ENCODE data around the gene PLAGL1. TPM values are rescaled to one million over a fixed set of nuclear protein-coding genes. Genes with fewer than 3 reads are reported as not detected.

The PLAGL1 gene
- total RNA-seq, 1 donor from 2014 or later = 103 TPM

GRCh38 chr6:143992285-143992684 lies 15.8 kb downstream of the PLAGL1 start:
- Mint-ChIP-seq H3K27ac (ENCODE audit: unreplicated experiment) (no peak overlapping the region), H3K36me3 (ENCODE audit: unreplicated experiment) (peaks cover 17% of the 10 kb centered on the region), H3K27me3 (ENCODE audit: unreplicated experiment) (peaks cover 8% of the 10 kb centered on the region), H3K9me3 (ENCODE audit: unreplicated experiment) (peaks cover 25% of the 10 kb centered on the region), H3K4me1 (ENCODE audit: unreplicated experiment) (no peaks in the 10 kb centered on the region), H3K4me3 (ENCODE audit: unreplicated experiment) (no peak overlapping the region)
- no peak for TF ChIP-seq CTCF (IDR thresholded peaks at IDR 0.05)
- DNase-seq (ENCODE audit: extremely low spot score, unreplicated experiment) = no peak

- TF ChIP-seq CTCF (IDR thresholded peaks at IDR 0.05) = no peak
- H3K9me3 Mint-ChIP-seq (ENCODE audit: unreplicated experiment) = peaks cover 10% of the 10 kb centered on the region
- H3K4me1 Mint-ChIP-seq (ENCODE audit: unreplicated experiment) = no peaks in the 10 kb centered on the region
- no peak overlapping the region for H3K4me3 Mint-ChIP-seq (ENCODE audit: unreplicated experiment)
- no peak overlapping the region for H3K27ac Mint-ChIP-seq (ENCODE audit: unreplicated experiment)
- H3K27me3 Mint-ChIP-seq (ENCODE audit: unreplicated experiment) = peaks cover 8% of the 10 kb centered on the region
- DNase-seq (ENCODE audit: extremely low spot score, unreplicated experiment) = no peak
- peaks cover 6% of the 10 kb centered on the region for H3K36me3 Mint-ChIP-seq (ENCODE audit: unreplicated experiment)
Measured at GRCh38 chr6:143986463-143987065, 21.5 kb downstream of the PLAGL1 start.

- Mint-ChIP-seq H3K9me3 (ENCODE audit: unreplicated experiment) (peaks cover 10% of the 10 kb centered on the region), H3K36me3 (ENCODE audit: unreplicated experiment) (peaks cover 10% of the 10 kb centered on the region), H3K4me3 (ENCODE audit: unreplicated experiment) (no peak overlapping the region), H3K27me3 (ENCODE audit: unreplicated experiment) (peaks cover 3% of the 10 kb centered on the region), H3K27ac (ENCODE audit: unreplicated experiment) (no peak overlapping the region), H3K4me1 (ENCODE audit: unreplicated experiment) (no peaks in the 10 kb centered on the region)
- TF ChIP-seq CTCF (IDR thresholded peaks at IDR 0.05) = no peak
- DNase-seq (ENCODE audit: extremely low spot score, unreplicated experiment) = no peak
Measured at GRCh38 chr6:143984666-143985065, 23.4 kb downstream of the PLAGL1 start.

GRCh38 chr6:143982968-143983367 lies 25.1 kb downstream of the PLAGL1 start:
- TF ChIP-seq CTCF (IDR thresholded peaks at IDR 0.05) = no peak
- no peaks in the 10 kb centered on the region for H3K27me3 Mint-ChIP-seq (ENCODE audit: unreplicated experiment)
- H3K4me1 Mint-ChIP-seq (ENCODE audit: unreplicated experiment) = no peaks in the 10 kb centered on the region
- H3K9me3 Mint-ChIP-seq (ENCODE audit: unreplicated experiment) = no peaks in the 10 kb centered on the region
- no peak overlapping the region for H3K27ac Mint-ChIP-seq (ENCODE audit: unreplicated experiment)
- DNase-seq (ENCODE audit: extremely low spot score, unreplicated experiment) = no peak
- H3K4me3 Mint-ChIP-seq (ENCODE audit: unreplicated experiment) = no peak overlapping the region
- H3K36me3 Mint-ChIP-seq (ENCODE audit: unreplicated experiment) = peaks cover 7% of the 10 kb centered on the region

GRCh38 chr6:143980921-143981320 lies 27.1 kb downstream of the PLAGL1 start:
- Mint-ChIP-seq H3K36me3 (ENCODE audit: unreplicated experiment) (peaks cover 7% of the 10 kb centered on the region), H3K9me3 (ENCODE audit: unreplicated experiment) (no peaks in the 10 kb centered on the region), H3K27ac (ENCODE audit: unreplicated experiment) (no peak overlapping the region), H3K27me3 (ENCODE audit: unreplicated experiment) (no peaks in the 10 kb centered on the region), H3K4me3 (ENCODE audit: unreplicated experiment) (no peak overlapping the region), H3K4me1 (ENCODE audit: unreplicated experiment) (peaks cover 5% of the 10 kb centered on the region)
- no peak for TF ChIP-seq CTCF (IDR thresholded peaks at IDR 0.05)
- no peak for DNase-seq (ENCODE audit: extremely low spot score, unreplicated experiment)
